Stimulated activated CD4-positive, alpha-beta T cell treated with anti-CD3 and anti-CD28 coated beads, TNF-alpha, amount 100 ng/mL, for 1 hour (primary cell): ENCODE data around the gene ZNF417.
"Not testable (repeated sequence)": the region's sequence is repeated elsewhere in the genome, so short reads cannot be mapped to it uniquely, and the experiment has no call there.

Source experiments
- DNase-seq, 3 donors: peaks; one replicate each; pipeline ENCODE4 v3.0.0-alpha.2; 2020; ENCODE audit warnings: low read depth in 3 of 3, low spot score in 1 of 3

ZNF417 gene

DNA sequence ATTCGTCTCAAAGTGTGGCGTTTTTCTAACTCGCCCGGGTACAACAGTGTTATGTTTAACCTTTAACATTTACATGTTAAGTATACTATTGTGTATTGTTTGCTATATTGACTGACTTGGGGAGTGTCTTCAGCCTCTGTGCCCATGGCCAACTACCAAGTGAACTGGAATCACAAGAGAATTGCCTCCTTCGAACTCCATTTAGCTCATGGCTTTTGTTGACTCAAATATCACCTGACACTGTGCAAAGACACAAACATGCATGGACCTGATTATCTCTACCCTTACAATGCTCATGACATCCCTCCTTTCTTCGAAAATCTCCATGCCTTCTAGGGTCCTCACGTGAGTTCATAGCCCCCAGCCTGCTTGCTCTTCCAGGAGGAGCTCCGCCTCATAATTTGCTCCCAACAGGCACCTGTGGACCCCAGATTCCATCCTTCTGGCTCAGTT lies 28.3 kb downstream of the ZNF417 start:
- DNase-seq, result no peak

DNA sequence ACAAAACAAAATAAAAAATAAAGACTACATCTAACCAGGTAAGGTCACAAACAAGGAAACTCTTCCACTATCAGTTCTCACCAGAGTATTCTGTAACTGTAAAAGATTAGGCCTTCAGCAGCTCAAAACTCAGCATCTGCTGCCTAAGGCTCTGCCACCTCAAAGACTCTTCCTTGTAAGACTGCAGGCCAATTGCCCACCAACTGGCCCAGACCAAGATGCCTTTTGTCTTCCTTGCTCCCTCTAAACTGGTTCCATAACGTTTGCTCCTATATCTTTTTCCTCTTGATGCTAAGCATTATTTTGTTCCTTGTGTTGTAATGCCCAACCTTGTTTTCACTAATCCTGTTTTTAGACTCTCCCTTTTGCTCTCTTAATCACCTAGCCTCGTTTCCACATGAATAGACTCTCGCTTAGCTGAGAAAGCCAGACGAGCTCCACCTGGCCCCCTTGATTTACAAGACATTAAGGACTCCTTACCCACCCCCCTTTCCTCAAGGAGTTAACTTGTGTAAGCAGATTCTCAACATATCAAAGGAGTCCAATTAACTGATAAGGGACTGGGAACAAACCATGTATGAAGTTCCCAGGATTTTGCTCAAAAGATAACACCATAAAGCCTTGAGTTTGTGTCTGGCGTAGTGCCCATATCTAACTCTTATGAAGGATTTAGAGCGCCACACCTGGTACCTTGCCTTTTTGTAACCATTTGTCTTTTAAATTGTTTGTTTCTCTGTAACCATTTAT lies 29.0 kb downstream of the ZNF417 start:
- no peak for DNase-seq

DNA sequence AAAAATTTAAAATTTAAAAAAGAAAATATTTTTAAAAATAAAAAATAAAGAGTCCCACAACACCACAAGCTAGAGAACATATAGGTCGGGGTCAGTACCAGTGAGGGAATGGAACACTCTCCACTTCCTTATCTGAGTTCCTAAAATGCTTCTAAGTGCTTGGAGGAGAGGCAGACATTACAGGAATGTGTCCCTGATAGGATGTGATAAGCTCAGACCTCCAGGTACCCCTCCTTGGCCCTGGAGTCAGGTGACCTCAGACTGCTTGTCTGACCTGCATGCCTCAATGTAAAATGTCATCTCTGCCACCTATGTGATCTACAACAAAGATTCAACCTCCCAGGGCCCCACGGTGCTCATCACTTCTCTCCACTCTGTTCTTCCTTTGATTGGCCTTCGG lies 30.3 kb downstream of the ZNF417 start:
- no peak for DNase-seq

DNA sequence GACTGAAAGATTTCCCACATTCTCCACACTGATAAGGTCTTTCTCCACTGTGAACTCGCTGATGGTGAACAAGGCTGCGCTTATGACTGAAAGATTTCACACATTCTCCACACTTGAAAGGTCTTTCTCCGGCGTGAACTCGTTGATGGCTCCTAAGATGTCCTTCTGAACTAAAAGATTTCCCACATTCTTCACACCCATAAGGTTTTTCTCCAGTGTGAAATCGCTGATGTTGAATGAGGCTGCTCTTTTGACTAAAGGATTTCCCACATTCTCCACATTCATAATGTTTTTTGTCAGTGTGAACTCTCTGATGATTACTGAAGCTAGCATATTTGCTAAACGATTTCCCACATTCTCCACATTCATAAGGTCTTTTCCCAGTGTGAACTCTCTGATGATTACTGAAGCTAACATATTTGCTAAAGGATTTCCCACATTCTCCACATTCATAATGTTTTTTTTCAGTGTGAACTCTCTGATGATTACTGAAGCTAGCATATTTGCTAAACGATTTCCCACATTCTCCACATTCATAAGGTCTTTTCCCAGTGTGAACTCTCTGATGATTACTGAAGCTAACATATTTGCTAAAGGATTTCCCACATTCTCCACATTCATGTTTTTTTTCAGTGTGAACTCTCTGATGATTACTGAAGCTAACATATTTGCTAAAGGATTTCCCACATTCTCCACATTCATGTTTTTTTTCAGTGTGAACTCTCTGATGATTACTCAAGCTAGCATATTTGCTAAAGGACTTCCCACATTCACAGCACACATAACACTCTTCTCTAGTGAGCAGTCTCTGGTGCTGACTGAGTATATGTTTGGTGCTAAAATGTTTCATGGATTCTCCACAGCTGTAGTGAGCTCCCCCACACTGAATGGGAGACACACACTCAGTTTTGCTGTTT lies 42.3 kb downstream of the ZNF417 start:
- not testable (repeated sequence) for DNase-seq

DNA sequence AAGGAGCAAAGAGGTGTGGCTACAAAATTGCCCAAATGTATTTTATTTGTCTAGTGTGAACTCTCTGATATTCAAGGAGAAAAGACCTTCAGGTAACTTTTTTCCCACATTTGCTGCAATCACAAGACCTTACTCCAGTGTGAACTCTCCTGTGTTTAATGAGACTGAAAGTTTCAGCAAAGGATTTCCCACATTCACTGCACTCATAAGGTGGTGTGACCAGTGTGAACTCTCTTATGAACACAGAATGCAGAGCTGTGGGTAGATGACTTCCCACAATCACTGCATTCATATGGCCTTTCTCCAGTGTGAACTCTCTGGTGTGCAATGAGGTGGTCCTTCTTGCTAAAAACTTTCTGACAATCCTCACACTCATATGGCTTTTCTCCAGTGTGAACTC lies 43.9 kb downstream of the ZNF417 start:
- no peak for DNase-seq

DNA sequence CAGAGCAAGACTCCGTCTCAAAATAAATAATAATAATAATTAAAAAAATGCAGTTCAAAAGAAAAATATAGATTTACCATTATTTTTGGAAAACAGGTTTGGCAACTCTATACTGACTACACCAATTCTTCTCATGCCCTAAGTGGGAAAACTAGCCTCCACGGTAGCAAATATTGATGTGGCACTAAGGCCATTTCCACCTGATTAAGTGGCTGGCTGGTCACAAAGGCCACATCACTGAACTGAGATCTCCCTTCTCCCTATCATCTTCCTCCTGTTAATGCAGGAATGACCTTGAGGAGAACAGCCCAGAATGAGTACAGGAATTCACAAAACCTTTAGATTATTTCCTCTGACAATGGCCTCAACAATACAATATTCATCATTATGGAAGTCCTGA lies 46.2 kb downstream of the ZNF417 start:
- no peak for DNase-seq

DNA sequence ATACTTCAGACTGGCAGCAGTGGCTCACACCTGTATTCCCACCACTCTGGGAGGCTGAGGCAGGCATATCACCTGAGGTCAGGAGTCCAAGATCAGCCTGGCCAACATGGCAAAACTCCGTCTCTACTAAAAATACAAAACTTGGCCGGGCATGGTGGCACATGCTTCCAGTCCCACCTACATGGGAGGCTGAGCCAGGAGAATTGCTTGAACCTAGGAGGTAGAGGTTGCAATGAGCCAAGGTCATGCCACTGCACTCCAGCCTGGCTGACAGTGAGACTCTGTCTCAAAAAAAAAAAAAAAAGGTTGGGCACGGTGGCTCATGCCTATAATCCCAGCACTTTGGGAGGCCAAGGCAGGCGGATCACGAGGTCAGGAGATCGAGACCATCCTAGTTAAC lies 46.7 kb downstream of the ZNF417 start:
- not testable (repeated sequence) for DNase-seq

DNA sequence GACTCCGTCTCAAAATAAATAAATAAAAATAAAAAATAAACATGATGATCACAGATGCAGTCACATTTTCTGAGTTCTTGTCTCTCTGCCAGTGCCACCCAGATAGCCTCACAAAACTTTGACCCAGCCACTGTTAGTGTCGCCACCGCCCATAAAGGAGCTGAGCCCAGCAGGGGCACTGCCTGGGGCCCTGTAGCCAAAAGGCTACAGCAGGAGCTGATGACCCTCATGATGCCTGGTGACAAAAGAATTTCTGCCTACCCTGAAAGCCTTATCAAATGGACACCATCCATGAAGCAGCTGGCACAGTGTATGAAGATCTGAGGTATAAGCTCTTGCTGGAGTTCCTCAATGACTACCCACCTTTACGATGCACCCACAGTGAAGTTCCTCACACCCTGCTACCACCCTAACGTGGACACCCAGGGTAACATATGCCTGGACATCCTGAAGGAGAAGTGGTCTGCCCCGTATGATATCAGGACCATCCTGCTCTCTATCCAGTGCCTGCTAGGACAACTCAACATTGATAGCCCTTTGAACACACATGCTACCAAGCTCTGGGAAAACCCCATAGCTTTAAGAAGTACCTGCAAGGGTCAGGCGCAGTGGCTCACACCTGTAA lies 48.4 kb downstream of the ZNF417 start:
- no peak for DNase-seq
